Brain microvascular endothelial cell (primary cell): Measurements from ENCODE around the gene RBBP8.

Experiments
- DNase-seq: peaks from one replicate; pipeline ENCODE4 v3.0.0-alpha.2; 2020
- H3K27ac ChIP-seq: fragments of 250-450 bp; sonication (Bioruptor Pico); 2 replicates; pipeline ENCODE4 v1.5.1; 2020; ENCODE audit warnings: mild to moderate bottlenecking, moderate library complexity
- H3K27me3 ChIP-seq: fragments of 250-450 bp; sonication (Bioruptor Pico); replicated peaks from 2 replicates; pipeline ENCODE4 v1.5.1; 2020; ENCODE audit warnings: mild to moderate bottlenecking
- H3K36me3 ChIP-seq: fragments of 250-450 bp; sonication (Bioruptor Pico); replicated peaks from 2 replicates; pipeline ENCODE4 v1.5.1; 2020; ENCODE audit warnings: mild to moderate bottlenecking
- H3K4me3 ChIP-seq: 2 replicates; pipeline ENCODE4 v1.5.1; 2011; ENCODE audit warnings: low read depth, mild to moderate bottlenecking, control low read depth, low read length, moderate library complexity
- CTCF ChIP-seq: IDR thresholded peaks from 2 replicates; pipeline ENCODE4 v1.5.1; 2011; ENCODE audit warnings: low read depth, mild to moderate bottlenecking, moderate library complexity, low read length, control low read depth, inconsistent platforms; ENCODE audit errors: missing control alignments
- in situ Hi-C: cut with HindIII; loops from 2 replicates; pipeline ENCODE4 v1.10.0; 2017; ENCODE audit warnings: low sequenced_read_pairs, low pct_ligation_motif_present

The RBBP8 gene

GRCh38 chr18:23036660-23037201 lies 103.6 kb downstream of the RBBP8 start:
- H3K4me3 ChIP-seq = no peak overlapping the region
- no peaks in the 10 kb centered on the region for H3K27me3 ChIP-seq
- no peak overlapping the region for H3K27ac ChIP-seq
- H3K36me3 ChIP-seq = no peaks in the 10 kb centered on the region
- in situ Hi-C loops = no loop called here
- DNase-seq = no peak
- TF ChIP-seq CTCF = no peak

- Histone ChIP-seq H3K4me3 (no peak overlapping the region), H3K27ac (no peak overlapping the region), H3K36me3 (no peaks in the 10 kb centered on the region), H3K27me3 (no peaks in the 10 kb centered on the region)
- no peak for DNase-seq
- TF ChIP-seq CTCF = no peak
- in situ Hi-C loops = no loop called here
Measured at GRCh38 chr18:23037646-23038045, 104.5 kb downstream of the RBBP8 start.

GRCh38 chr18:23038712-23039111 lies 105.6 kb downstream of the RBBP8 start:
- H3K27me3 ChIP-seq = no peaks in the 10 kb centered on the region
- no peak for TF ChIP-seq CTCF
- in situ Hi-C loops = no loop called here
- H3K27ac ChIP-seq = no peak overlapping the region
- DNase-seq = no peak
- H3K4me3 ChIP-seq = no peak overlapping the region
- no peaks in the 10 kb centered on the region for H3K36me3 ChIP-seq

- Histone ChIP-seq H3K4me3 (no peak overlapping the region), H3K27me3 (no peaks in the 10 kb centered on the region), H3K27ac (no peak overlapping the region), H3K36me3 (no peaks in the 10 kb centered on the region)
- in situ Hi-C loops = no loop called here
- DNase-seq = no peak
- TF ChIP-seq CTCF = no peak
Measured at GRCh38 chr18:23042133-23042532, 109.0 kb downstream of the RBBP8 start.

- Histone ChIP-seq H3K36me3 (no peaks in the 10 kb centered on the region), H3K4me3 (no peak overlapping the region), H3K27ac (no peak overlapping the region), H3K27me3 (no peaks in the 10 kb centered on the region)
- TF ChIP-seq CTCF = no peak
- in situ Hi-C loops = no loop called here
- no peak for DNase-seq
Measured at GRCh38 chr18:23043803-23044376, 110.8 kb downstream of the RBBP8 start.
